Esophagus muscularis mucosa (tissue), 3 donors: ENCODE measurements around the gene IP6K3.

Source experiments
- CTCF ChIP-seq, 3 experiments: fragments of 200-600 bp in 2 of 3; fragments of 450-650 bp in 1 of 3; sonication (generic) in 2 of 3; IDR thresholded peaks; one replicate each; pipeline ENCODE4 v1.5.1; 2017 to 2019; ENCODE audit warnings: antibody characterized with exemption in 3 of 3, mild to moderate bottlenecking in 2 of 3, moderate library complexity in 1 of 3
- POLR2A ChIP-seq: fragments of 450-650 bp; IDR thresholded peaks from one replicate; pipeline ENCODE4 v1.6.1; 2017; ENCODE audit warnings: antibody characterized with exemption, moderate library complexity, mild to moderate bottlenecking, low read depth

DNA sequence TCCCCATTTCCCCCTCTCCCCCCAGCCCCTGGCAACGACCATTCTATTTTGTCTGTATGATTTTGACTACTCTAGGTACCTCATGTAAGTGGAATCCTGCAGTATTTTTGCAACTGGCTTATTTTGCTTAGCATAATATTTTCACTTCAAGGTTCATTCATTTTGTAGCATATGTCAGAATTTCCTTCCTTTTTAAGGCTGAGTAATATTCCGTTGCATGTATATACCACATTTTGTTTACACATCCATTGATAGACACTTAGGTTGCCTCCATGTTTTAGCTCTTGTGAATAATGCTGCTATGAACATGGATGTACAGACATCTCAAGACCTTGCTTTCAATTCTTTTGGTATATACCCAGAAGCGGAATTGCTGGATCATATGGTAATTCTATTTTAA, 33.8 kb downstream of the IP6K3 start:
- TF ChIP-seq CTCF (IDR thresholded peaks at IDR 0.05) = no peak
- no peak for TF ChIP-seq POLR2A
